Mucosa of stomach (tissue), 1 donor: ENCODE measurements around the gene SCRN2.

Source experiments
- H3K27me3 ChIP-seq: one replicate; pipeline ENCODE4 v1.7.0; 2013; ENCODE audit warnings: mild to moderate bottlenecking, low read length; ENCODE audit not compliant: control insufficient read depth, insufficient read depth
- H3K36me3 ChIP-seq: one replicate; pipeline ENCODE4 v1.7.0; 2013; ENCODE audit warnings: low read length; ENCODE audit not compliant: control insufficient read depth, insufficient read depth
- H3K4me1 ChIP-seq: one replicate; pipeline ENCODE4 v1.7.0; 2013; ENCODE audit warnings: mild to moderate bottlenecking, low read length; ENCODE audit not compliant: control insufficient read depth, insufficient read depth
- H3K4me3 ChIP-seq: one replicate; pipeline ENCODE4 v1.7.0; 2013; ENCODE audit warnings: low read length
- H3K9ac ChIP-seq: one replicate; pipeline ENCODE4 v1.7.0; 2013; ENCODE audit warnings: mild to moderate bottlenecking, low read length, moderate library complexity
- H3K9me3 ChIP-seq: one replicate; pipeline ENCODE4 v1.7.0; 2013; ENCODE audit warnings: mild to moderate bottlenecking, low read length, moderate library complexity; ENCODE audit not compliant: control insufficient read depth
- donor health status: Pancreatic carcinoma.

Gene SCRN2

DNA sequence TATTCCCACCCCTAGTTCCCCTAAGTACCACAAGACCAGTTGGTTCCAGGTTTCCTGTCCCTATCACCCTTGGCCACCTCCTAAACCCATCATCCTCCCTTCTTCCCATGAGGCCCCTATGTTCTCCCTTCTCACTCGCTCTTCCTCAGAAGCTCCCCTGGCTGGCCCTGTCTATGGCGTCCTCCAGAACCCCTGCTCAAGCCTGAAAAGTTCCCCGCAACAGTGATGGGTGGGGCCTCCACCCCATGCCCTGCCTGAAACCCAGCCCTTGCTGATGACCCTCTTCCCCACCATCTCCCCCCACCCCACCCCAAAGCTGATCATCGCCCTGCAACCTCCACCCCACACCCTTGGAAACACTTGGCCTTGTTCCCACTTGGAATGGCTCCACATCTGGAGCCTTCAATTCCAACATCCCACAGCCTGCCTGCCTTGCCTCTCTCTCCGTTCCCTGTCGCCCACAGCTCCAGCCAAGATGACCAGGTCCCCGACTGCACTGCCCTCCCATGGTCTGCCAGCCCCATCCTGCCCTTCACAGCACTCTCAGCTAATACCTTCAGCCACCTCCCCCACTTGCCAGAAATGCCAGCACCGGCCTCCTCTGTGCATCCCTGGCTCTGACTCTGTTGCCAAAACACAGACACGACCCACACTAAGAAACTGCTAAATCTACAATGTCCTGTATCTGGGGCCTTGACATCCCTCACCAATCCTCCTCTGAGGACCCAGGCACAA lies 30.0 kb downstream of the SCRN2 start:
- H3K36me3 ChIP-seq, result peaks cover 56% of the 10 kb centered on the region
- no peaks in the 10 kb centered on the region for H3K27me3 ChIP-seq
- H3K9me3 ChIP-seq, result no peaks in the 10 kb centered on the region
- H3K4me3 ChIP-seq, result no peak overlapping the region
- H3K9ac ChIP-seq, result peak overlapping the region; percentile 23
- H3K4me1 ChIP-seq, result peaks cover 79% of the 10 kb centered on the region

DNA sequence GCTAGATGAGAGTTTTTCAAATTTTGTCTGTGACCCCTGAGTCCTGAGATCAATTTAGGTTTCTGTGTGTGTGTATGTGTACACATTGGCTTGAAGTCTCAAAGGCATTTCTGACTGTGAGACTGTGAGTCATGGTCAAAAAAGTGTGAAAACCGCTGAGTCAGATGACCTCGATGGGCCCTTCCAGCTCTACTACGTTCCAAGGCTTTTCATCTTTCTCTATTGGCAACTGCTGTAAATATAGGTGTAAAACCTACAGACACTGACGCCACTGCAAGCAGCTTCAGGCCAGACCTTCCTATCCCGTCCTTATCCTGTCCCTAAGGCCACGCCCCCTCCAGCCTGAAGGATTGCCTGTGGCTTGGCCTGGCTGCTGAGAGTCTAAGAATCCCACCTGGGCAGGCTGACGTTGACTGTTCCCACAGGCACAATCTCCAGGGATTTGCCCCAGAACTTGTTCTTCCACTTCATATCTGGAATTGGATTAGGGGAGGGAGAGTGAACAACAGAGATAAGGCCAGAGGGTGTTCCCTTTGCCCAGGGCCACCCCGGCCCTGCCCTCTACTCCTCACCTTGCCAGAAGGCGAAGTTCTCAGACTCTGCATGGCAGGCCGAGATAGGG lies 30.8 kb downstream of the SCRN2 start:
- H3K4me3 ChIP-seq, result no peak overlapping the region
- H3K4me1 ChIP-seq, result peaks cover 71% of the 10 kb centered on the region
- H3K36me3 ChIP-seq, result peaks cover 49% of the 10 kb centered on the region
- no peaks in the 10 kb centered on the region for H3K9me3 ChIP-seq
- no peaks in the 10 kb centered on the region for H3K27me3 ChIP-seq
- peak overlapping the region; percentile 23 for H3K9ac ChIP-seq

DNA sequence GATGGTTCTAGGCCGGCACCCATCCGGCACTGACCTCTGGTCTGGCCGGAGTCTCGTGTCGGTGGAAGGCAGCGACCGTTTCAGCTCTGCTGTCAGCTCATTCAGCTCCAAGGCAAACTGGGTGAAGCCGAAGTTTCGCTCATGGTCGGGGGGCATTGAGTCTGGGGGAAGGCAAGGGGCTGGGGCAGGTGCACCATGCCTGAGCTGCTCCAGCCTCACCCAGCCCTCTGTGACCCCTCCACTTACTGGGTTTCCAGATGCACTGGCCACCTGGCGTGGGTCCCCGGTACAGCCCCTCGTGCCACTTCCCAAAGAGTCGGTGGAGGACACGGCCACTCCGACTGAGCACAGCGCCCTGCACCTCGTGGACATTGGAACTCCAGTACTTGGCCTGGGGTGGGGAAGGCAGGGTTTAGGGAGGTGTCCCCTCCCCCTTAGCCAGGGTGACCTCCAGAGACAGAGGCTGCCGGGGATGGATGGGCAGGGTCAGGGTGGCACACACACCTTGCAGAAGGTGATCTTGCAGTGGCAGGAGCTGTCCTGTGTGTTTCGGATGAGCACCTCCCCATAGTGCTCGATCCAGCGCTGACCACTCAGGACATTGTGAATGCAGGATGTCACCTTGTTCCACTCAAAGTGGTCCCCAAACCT lies 32.1 kb downstream of the SCRN2 start:
- H3K4me1 ChIP-seq, result peaks cover 58% of the 10 kb centered on the region
- no peaks in the 10 kb centered on the region for H3K27me3 ChIP-seq
- H3K9ac ChIP-seq, result no peak overlapping the region
- no peaks in the 10 kb centered on the region for H3K9me3 ChIP-seq
- H3K4me3 ChIP-seq, result no peak overlapping the region
- H3K36me3 ChIP-seq, result peaks cover 35% of the 10 kb centered on the region

DNA sequence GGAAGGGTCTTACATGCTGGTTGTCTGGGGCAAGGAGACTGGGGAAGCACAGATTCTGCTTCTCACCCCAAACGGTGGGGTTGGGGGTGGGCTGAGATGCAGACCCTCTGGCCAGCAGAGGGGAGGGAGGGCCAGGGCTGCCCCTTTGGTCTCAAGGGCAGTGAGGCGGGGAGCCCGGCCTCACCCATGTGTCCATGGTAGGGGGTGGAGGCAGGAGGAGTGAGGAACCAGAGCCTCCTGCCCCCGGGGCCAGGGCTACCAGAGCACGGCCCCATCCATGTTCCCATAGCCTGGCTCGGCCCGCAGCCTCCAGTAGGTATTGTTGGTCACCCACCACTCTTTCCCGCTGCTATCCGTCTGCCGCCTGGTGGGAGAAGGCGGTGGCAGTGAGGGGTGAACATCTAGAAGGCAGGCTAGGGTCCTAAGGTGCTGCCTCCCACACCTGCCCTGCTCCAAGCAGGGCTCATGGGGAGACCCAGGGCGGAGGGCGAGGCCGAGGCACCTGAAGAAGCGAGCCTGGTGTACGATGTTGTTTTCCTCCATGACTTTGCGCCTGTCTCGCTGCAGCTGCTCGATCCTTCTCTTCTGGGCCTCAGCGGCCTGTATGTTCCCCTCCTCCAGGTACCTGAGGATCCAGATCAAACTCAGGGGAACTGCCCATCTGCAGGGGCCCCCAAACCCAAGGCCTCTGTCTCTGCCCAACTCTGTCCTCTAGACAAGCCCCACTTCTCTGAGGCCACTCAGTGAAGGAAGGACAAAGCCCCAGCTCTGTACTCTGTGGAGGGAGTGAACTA lies 32.8 kb downstream of the SCRN2 start:
- H3K9me3 ChIP-seq, result no peaks in the 10 kb centered on the region
- no peak overlapping the region for H3K9ac ChIP-seq
- peaks cover 33% of the 10 kb centered on the region for H3K36me3 ChIP-seq
- H3K4me1 ChIP-seq, result peaks cover 51% of the 10 kb centered on the region
- H3K4me3 ChIP-seq, result no peak overlapping the region
- H3K27me3 ChIP-seq, result no peaks in the 10 kb centered on the region

DNA sequence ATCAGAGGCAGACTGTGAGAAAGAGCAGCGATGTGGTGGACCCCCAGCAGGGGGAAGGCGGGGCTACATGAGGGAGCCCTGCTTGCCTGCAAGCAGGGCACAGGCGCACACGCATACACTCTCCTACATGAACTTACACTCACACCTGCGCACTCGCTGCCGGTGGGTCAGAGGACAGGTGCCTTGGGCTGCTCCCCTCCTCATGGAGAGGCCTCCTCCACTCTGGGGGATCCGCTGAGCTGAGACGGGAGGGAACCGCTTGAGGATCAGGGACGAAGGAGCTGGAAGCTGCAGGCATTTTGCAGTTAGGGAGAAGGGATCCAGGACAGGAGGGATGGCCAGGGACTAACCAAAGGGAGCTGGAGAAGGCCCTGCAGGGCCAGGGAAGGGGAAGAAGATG lies 33.7 kb downstream of the SCRN2 start:
- Histone ChIP-seq H3K4me1 (peaks cover 43% of the 10 kb centered on the region), H3K9ac (no peak overlapping the region), H3K4me3 (no peak overlapping the region), H3K9me3 (no peaks in the 10 kb centered on the region), H3K27me3 (no peaks in the 10 kb centered on the region), H3K36me3 (peaks cover 27% of the 10 kb centered on the region)

DNA sequence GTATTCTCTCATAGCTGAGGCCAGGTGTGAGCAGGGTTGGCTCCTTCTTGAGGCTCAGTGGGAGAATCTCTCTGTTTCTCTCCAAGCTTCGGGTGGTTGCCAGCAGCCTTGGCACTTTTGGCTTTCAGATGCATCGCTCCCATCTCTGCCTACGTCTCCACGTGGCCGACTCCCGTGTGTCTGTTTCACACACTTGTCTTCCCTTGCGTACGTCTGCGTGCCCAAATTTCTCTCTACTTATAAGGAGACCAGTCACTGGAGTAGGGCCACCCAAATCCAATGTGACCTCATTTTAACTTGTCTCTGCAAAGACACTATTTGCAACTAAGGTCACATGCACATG lies 34.2 kb downstream of the SCRN2 start:
- no peak overlapping the region for H3K9ac ChIP-seq
- no peaks in the 10 kb centered on the region for H3K27me3 ChIP-seq
- no peaks in the 10 kb centered on the region for H3K9me3 ChIP-seq

DNA sequence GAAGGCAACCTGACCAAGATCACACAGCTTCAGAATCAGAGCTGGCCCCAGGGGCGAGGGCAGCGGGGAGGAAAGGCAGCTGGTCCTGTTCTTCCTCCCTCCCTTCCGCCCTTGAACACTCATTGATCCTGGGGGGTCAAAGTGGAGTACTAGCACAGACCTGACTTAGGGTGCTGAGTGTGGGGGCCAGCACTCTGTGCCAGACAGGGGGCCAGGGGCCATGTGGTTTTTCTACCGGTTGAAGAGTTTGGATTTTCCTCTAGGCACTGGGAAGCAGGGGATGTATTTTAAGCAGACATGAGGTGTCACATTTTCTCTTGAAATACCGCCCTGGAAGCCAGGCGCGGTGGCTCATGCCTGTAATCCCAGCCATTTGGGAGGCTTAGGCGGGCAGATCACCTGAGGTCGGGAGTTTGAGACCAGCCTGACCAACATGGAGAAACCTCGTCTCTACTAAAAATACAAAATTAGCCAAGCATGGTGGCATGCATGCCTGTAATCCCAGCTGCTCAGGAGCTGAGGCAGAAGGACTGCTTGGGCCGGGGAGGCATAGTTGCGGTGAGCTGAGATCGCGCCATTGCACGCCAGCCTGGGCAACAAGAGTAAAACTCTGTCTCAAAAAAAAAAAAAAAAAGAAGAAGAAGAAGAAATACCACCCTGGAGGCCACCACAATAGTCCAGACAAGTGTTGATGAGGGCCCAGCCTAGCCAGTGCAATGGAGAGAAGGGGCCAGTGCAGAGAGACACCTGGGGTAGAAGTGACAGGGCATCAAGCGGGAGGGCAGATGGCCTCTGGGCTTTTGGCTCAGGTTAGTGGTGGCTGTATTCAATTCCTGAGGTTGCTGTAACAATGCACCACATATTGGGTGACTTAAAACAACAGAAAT lies 34.8 kb downstream of the SCRN2 start:
- Histone ChIP-seq H3K4me1 (peaks cover 31% of the 10 kb centered on the region), H3K27me3 (no peaks in the 10 kb centered on the region), H3K36me3 (peaks cover 27% of the 10 kb centered on the region), H3K4me3 (no peak overlapping the region), H3K9me3 (no peaks in the 10 kb centered on the region), H3K9ac (no peak overlapping the region)

More for the DNA sequence above, 34.2 kb downstream of the SCRN2 start:
- Histone ChIP-seq H3K36me3 (peaks cover 27% of the 10 kb centered on the region), H3K4me3 (no peak overlapping the region), H3K4me1 (peaks cover 37% of the 10 kb centered on the region)

DNA sequence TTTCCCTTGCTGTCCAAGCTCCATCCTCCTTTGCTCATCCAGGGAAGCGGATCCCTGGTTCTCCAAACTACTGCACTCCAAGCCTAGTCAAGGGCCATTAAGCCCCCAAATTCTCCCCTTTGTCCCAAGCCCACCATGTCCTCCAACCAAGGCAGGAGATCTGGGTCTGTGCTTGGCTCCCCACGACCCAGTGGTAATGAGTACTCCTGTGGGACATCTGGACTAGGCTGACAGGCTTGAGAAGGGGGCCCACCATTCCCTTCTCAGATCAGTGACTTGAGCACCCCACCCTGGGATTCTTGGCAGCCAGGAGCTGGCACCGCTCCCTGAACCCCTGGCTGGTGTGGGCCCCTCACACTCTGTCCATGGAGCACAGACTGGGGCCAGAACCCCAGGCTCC lies 36.6 kb downstream of the SCRN2 start:
- H3K9me3 ChIP-seq, result no peaks in the 10 kb centered on the region
- H3K9ac ChIP-seq, result no peak overlapping the region
- H3K36me3 ChIP-seq, result peaks cover 26% of the 10 kb centered on the region
- no peaks in the 10 kb centered on the region for H3K27me3 ChIP-seq
- H3K4me1 ChIP-seq, result peaks cover 13% of the 10 kb centered on the region
- H3K4me3 ChIP-seq, result no peak overlapping the region

DNA sequence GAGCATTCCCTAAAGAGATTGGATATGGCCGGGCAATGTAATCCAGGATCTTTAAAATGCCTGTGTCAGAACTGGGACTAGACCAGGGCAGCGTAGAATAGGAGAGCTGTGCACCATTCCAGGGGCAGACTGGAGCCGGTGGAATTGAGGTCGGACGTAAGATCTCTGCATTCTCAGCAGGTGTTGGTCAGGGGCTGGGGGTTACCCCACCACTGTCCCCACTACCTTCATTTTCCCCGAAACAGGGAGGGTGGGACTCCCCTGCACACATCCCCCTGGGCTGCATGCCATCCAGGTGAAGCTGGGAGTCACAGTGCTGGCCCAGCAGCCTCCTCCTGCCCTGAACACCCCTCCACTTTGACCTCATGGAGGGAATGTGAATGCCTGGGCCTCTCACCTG lies 37.3 kb downstream of the SCRN2 start:
- Histone ChIP-seq H3K9ac (no peak overlapping the region), H3K27me3 (no peaks in the 10 kb centered on the region), H3K9me3 (no peaks in the 10 kb centered on the region), H3K36me3 (peaks cover 18% of the 10 kb centered on the region), H3K4me3 (no peak overlapping the region), H3K4me1 (peaks cover 6% of the 10 kb centered on the region)

DNA sequence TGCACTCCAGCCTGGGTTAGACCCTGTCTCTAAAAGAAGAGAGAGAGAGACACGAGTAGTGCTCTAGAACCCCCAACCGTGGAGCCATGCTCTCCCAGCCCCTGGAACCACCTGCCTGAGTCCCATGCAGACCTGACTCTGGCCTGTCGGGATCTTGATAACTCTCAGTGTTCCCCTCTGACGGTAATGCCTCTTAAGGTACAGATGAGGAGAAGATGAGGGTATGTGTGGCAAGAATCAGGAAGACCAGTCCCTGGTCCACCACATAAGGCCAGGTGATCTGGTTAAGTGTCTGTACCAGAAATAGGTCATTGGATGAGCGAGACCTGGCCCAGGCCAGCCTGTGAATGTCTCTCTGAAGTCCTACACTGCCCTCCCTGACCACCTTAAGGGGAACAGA lies 37.9 kb downstream of the SCRN2 start:
- Histone ChIP-seq H3K27me3 (no peaks in the 10 kb centered on the region), H3K9ac (no peak overlapping the region), H3K4me3 (no peak overlapping the region), H3K9me3 (no peaks in the 10 kb centered on the region), H3K4me1 (peaks cover under 1% of the 10 kb centered on the region), H3K36me3 (peaks cover 13% of the 10 kb centered on the region)

DNA sequence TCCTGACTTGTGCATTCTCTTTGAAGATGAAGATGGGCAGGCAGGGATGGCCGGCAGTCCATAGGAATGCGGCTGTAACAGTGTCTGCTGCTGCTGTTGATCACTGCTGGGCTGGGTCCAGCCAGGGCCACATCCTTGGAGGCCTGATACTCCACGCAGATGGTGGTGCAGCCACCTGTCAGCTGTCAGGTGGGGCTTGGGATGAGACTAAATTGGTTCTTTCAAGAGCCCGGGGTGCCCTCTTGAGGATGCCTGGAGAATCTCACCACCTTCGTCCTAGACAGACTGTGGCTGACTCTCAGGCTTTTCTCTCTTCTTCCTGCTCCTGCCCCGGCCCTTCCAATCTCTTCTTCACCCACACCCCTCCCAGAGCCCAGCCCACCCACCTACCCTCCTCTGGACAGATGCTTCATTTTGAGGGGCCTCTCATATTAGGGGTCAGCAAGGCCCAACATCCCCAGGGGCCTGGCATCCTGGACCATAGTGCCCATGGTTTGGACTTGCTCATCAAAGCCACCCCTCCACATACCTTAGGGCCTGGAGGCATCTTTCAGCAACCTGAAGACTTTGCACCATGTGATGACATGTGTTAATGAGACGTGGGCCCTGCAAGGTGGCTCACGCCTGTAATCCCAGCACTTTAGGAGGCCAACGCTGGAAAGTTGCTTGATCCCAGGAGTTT lies 38.6 kb downstream of the SCRN2 start:
- Histone ChIP-seq H3K4me3 (no peak overlapping the region), H3K36me3 (peaks cover 6% of the 10 kb centered on the region), H3K27me3 (no peaks in the 10 kb centered on the region), H3K9me3 (no peaks in the 10 kb centered on the region), H3K9ac (no peak overlapping the region), H3K4me1 (no peaks in the 10 kb centered on the region)
